GM12873 (cell line): ENCODE measurements around the gene CACNG7.
A peak's percentile ranks its signal among the peaks of the same experiment; 100 is the strongest.

Experiments
- CTCF ChIP-seq: IDR thresholded peaks from 2 replicates; pipeline ENCODE4 v1.5.1; 2012; ENCODE audit warnings: low read depth, mild to moderate bottlenecking, moderate library complexity, low read length, control low read depth; ENCODE audit not compliant: insufficient read depth; ENCODE audit errors: missing control alignments

Gene CACNG7

GRCh38 chr19:53868091-53868891 lies 40.8 kb upstream of the CACNG7 start:
- TF ChIP-seq CTCF = no peak

DNA sequence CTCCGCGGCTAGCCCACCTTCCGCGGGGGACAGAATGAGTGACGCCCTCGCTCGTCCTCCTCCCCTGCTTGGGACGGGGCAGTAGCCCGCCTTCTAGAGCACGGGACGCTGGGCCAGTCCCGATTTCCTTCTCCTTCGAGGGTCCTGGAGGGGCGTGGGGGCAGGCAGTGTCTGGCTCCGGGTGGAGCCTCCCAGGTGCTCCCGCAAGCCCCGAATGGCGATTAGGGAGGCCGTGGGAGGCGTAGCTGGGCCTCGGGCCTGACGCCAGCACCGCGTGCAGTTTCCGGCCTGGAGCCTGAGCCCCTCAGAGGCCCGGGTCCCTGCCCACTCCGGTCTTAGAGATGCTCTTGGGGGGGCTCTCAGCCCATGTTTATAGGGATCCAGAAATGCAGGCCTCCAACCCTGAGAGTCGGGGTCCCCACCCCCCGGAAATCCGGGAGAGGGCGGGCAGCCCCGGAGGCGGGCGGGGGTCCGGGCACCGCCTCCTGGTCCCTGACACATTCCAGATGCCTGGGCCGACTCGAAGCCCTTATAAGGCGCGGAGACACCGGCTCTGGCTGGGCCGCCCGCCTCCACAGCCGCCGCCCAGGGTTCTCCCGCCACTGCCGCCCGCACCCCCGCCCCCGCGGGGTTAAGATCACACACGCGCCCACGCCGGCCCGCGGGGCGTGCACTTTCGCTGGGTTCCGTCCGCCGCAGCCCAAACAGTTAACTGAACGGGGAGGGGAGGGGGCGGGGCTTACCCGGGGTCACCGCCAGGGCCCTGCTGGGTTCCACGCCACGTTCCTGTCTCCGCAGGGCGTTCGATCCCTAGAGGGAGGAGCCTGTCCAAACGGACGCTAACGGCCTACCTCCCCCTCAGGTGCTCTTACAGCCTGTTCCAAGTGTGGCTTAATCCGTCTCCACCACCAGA lies 39.9 kb upstream of the CACNG7 start:
- TF ChIP-seq CTCF = peak; percentile 22

- no peak for TF ChIP-seq CTCF
These were observed 38.6 kb upstream of the CACNG7 start for GRCh38 chr19:53870485-53870844.

DNA sequence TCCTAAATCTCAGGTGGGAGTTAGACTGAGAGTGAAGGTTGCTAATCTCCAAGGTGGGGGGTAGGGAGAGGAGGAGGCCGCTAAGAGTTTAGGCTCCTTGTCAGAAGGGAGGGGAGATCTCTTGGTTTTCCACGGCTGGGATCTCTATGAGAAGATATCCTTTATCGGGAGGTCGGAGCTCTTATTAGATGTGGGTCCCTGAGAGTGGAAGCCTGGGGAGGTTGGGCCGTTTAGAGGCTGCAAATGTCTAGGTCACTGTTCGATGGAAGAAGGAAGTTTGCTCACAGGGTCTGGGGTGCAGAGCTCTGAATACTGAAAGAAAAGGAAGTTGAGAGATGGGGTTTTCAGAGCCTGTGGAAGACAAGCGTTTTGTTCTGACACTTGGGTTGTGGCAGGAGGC lies 37.6 kb upstream of the CACNG7 start:
- no peak for TF ChIP-seq CTCF

DNA sequence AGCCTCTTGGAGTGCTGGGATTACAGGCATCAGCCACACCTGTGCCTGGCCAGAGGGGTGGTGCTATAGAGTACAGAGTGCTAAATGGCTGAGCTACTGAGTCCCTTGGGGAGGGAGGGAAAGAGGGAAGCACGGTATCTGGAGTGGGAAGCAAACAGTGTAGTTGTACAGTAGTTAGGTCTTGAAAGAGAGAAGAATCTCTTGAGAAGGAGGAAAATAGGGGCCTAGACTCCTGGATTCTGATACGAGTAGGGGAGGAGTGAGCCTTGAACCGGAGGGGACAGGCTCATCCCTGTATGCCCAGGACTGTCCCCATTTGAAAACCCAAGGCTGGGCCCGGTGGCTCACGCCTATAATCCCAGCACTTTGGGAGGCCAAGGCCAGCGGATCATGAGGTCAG lies 36.3 kb upstream of the CACNG7 start:
- no peak for TF ChIP-seq CTCF

DNA sequence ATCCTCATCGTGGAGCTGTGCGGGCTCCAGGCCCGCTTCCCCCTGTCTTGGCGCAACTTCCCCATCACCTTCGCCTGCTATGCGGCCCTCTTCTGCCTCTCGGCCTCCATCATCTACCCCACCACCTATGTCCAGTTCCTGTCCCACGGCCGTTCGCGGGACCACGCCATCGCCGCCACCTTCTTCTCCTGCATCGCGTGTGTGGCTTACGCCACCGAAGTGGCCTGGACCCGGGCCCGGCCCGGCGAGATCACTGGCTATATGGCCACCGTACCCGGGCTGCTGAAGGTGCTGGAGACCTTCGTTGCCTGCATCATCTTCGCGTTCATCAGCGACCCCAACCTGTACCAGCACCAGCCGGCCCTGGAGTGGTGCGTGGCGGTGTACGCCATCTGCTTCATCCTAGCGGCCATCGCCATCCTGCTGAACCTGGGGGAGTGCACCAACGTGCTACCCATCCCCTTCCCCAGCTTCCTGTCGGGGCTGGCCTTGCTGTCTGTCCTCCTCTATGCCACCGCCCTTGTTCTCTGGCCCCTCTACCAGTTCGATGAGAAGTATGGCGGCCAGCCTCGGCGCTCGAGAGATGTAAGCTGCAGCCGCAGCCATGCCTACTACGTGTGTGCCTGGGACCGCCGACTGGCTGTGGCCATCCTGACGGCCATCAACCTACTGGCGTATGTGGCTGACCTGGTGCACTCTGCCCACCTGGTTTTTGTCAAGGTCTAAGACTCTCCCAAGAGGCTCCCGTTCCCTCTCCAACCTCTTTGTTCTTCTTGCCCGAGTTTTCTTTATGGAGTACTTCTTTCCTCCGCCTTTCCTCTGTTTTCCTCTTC lies 35.1 kb upstream of the CACNG7 start:
- TF ChIP-seq CTCF = no peak

- TF ChIP-seq CTCF = no peak
These were observed 34.5 kb upstream of the CACNG7 start for GRCh38 chr19:53874606-53874990.
